Midbrain (tissue), 1 donor: ENCODE data around the gene UBAC1.
"Not testable (repeated sequence)": the region's sequence is repeated elsewhere in the genome, so short reads cannot be mapped to it uniquely, and the experiment has no call there.

Experiments
- DNase-seq: peaks from one replicate; lab custom pipeline; 2025; lab: John Stamatoyannopoulos, UW

Gene UBAC1

GRCh38 chr9:135901826-135902225 lies 59.3 kb downstream of the UBAC1 start:
- no peak for DNase-seq

- DNase-seq: no peak
These were observed 60.0 kb downstream of the UBAC1 start for GRCh38 chr9:135901031-135901758.

GRCh38 chr9:135898634-135899407 lies 62.4 kb downstream of the UBAC1 start:
- DNase-seq: no peak

GRCh38 chr9:135896626-135897025 lies 64.5 kb downstream of the UBAC1 start:
- DNase-seq: no peak

GRCh38 chr9:135896205-135896604 lies 65.0 kb downstream of the UBAC1 start:
- DNase-seq: no peak

GRCh38 chr9:135895202-135895848 lies 65.8 kb downstream of the UBAC1 start:
- no peak for DNase-seq

GRCh38 chr9:135893104-135893503 lies 68.1 kb downstream of the UBAC1 start:
- no peak for DNase-seq

- not testable (repeated sequence) for DNase-seq
These were observed 68.8 kb downstream of the UBAC1 start for GRCh38 chr9:135892327-135892726.

GRCh38 chr9:135891027-135891631 lies 70.0 kb downstream of the UBAC1 start:
- DNase-seq: no peak

GRCh38 chr9:135890190-135891026 lies 70.8 kb downstream of the UBAC1 start:
- no peak for DNase-seq

- no peak for DNase-seq
These were observed 71.5 kb downstream of the UBAC1 start for GRCh38 chr9:135889564-135890189.

GRCh38 chr9:135888766-135889394 lies 72.3 kb downstream of the UBAC1 start:
- DNase-seq: no peak

GRCh38 chr9:135888126-135888765 lies 72.9 kb downstream of the UBAC1 start:
- no peak for DNase-seq

GRCh38 chr9:135887585-135888050 lies 73.6 kb downstream of the UBAC1 start:
- no peak for DNase-seq

GRCh38 chr9:135887021-135887507 lies 74.1 kb downstream of the UBAC1 start:
- DNase-seq: peak; percentile 57

- DNase-seq: peak; percentile 62
These were observed 74.8 kb downstream of the UBAC1 start for GRCh38 chr9:135886147-135886981.

GRCh38 chr9:135885100-135885853 lies 75.9 kb downstream of the UBAC1 start:
- DNase-seq: no peak
